Bone marrow (tissue), 2 donors: ENCODE results near the gene CSF1.
"Not testable (repeated sequence)": the region's sequence is repeated elsewhere in the genome, so short reads cannot be mapped to it uniquely, and the experiment has no call there.

Experiments used
- DNase-seq, 2 donors: peaks; one replicate each; lab custom pipeline; 2025; lab: John Stamatoyannopoulos, UW

Gene CSF1

DNA sequence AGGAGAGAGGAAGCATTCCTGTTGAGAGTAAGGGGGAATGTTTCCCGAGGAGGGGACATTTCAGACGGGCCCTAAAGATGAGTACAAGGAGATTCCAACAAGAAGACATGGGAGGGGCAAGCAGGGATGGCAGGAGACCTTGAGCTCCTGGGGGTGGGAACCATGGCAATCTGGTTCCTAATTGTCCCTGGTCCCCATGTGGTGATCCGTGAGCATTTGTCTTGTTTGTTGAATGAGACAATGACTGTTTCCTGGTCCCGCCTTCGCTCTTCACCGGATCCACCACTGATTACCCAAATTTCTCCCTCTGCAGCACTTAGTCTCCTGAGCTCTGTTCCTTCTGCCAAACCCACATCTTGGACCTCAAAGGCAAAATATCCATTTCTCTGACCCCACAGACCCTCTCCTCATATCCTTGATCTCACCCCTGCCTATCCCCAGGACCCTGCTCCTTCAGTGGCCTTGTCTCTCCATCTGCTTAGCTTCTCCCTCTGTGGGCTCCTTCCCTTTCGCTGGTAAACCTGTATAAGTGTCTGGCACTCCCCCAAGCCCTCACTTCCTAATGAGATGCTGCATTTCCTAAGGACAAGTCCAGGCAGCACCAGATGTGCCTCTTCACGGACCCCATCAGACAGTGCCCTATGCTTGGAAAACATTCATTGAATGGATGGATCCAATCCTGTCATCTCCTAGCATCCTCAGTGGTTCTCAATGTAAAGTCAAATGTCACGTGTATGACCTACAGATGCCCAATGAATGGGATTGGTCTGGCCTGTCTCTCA is 8.3 kb upstream of the CSF1 start:
- no peak for DNase-seq

DNA sequence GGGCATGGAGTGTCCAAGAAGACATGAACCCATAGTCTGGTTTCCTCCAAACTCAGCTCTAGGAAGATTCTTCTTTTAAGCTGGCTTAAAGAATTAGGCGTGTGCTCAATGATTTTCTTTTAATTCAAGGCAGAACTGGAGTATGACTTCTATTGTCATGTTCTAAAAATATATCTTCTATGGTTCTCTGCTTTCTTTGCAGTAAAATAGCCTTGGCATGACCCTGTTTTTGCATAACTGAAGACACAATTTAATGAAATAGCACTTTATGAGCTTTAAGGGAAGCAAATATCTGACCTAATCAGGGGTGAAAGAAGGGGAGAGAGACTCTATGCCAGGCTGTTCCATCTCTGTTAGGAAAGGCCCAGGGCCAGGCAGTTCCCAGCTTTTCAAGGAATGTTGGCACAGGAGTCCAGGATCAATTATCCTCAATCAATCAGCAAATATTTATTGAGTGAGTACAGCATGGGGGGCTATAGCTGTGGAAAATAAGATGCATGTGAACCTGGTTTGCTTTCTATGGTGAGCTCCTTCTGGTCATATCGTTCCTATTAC is 7.2 kb upstream of the CSF1 start:
- no peak for DNase-seq

DNA sequence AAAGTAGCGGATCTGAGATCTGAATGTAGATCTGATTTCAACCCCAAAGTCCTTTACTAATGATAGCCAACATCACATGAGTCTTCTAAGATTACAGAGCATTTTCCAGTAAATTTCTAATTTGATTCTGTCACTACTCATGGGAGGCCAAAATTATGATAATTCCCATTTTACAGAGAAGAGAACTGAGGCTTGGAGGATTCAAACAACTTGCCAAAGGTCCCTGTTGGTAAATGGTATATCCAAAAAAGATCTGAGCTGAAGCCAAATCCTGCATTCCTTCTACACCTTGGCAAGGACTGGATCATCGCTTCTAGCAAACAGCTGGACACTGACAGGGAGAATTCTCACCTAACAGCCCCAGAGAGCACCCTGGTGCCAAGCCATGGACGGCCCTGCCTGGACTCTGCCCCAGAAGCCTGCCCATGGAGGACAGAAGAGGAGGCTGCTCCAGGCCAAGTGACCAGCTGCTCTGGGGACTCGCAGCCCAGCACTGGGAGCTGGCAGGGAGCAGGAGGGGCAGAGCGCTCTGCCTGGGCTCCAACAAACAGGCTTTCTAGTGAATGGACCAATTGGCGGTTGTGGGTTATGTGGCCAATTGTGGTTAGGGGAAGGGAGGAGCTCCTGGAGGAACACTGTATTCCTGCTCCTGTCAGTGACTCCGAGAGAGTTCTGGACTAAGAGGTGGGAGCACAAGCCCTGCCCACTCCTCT is 6.4 kb upstream of the CSF1 start:
- no peak for DNase-seq

DNA sequence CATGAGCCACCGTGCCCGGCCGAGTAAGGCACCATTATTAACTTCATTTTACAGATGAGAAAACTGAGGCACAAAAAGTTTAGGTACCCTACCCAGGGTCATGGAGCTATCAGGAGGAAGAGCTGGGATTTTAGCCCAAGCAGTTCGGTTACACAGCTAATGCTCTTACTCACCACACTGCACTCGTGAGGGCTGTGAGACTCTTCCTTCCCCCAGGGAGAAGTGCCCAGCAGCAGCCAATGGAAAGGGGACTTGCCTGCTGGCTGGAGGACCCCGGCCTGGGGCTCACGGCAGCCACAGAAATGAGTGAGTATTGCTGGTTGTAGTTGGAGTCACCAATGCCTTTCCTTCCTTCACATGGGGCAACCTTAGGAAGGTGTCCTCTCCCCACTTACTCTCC is 5.2 kb upstream of the CSF1 start:
- DNase-seq = no peak

DNA sequence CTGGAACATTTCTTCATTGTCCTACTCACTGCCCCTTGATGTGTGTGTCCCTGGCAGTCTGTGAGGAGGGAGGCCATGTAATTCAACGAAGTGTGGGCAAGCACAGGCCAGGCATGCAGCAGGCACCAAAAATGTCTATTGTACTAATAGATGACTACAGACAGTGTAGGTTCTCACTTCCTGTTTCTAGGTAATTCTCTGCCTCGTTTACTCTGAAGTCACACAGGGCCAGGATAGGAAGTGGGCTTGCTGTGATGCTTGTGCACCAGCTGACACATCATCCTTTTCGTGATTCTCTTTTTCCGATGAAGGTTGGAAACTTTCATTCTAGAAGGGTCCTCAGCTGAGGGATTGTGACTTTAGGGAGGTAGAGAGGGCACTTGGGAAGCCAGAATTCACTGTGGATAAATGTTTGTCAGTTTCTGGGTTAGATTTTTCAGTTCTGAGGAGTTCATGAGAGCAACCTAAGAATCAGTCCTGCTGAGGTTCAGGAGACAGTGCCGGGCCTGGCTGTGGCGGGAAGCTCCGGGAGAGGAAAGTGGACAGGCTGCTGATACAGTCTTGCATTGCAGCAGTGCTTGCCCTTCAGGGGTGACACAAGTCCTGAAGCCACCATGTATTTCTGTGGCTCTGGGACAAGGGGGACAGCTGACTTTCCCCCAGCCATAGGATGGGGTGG is 4.3 kb upstream of the CSF1 start:
- DNase-seq = no peak

GRCh38 chr1:109906839-109907180 is 3.8 kb upstream of the CSF1 start:
- no peak for DNase-seq

GRCh38 chr1:109907190-109907774 is 3.4 kb upstream of the CSF1 start:
- DNase-seq = no peak

DNA sequence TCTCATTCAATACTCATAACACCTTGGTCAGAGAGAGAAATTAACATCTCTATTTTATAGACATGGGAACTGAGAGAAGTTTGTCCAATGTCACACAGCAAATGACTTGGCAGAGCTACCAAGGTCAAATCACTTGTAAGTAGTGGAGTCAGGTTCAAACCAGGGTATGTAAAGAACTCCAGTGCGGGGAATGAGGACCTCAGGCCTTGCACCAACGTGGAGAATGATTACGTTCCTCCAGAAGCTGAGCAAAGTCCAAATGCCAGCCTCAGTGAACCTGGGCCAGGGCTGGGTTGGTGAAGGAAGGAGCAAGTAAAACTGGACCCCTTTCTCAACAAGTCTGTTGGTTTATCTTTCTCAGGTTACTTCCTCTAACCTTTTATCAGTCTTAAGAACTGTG is 1.8 kb upstream of the CSF1 start:
- no peak for DNase-seq

- DNase-seq = no peak
Observed at GRCh38 chr1:109909561-109909960, 1.1 kb upstream of the CSF1 start.

GRCh38 chr1:109910963-109911798 is 532 bp downstream of the CSF1 start:
- no peak for DNase-seq

DNA sequence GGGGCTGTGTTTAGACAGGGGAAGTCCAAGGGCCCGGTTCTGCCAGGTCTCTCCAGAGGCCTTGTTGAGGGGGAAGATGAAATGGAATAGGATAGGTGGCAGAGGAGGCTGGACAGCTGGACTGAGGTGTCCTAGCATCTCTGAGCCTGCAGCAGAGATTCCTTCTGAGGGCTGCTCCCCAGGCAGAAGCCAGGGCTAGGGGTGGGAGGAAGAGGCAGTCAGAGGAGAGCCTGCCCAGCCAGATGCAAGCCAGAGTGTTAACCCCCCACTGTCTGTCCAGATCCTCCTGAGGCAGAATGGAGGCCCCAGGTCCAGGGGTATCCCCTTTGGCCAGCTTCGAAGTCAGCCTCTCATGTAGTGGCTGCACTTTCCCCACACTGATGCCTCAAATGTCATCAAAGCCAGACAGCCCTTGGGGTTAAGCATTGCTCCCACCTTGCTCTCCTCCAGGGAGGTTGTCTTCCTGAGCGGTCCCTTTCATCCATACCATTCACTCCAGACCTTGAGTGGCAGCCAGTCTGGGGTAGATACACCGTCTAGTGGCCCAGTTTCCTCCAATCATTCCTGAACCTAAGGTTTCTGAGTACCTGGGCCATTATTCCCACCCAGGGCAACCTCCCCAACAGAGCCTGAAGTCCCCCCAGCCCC is 1.7 kb downstream of the CSF1 start:
- no peak for DNase-seq

DNA sequence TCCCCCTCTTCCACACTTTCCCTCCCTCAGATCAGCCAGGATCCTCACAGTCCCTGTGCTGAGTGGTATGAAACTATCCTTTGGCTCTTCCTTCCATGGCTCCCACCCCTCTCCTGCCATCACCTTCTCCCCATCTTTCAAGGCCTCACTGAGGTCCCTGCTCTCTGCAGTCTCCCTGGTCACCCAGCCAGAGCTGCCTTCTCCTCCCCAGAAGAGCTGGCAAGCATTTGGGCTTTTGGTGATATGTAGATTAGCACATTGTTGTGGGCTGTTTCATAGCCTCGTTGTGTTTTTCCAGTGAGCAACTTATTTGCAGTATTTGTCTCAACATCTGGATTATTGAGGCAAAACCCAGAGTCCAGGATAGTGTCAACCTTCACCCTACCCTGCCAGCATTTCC is 2.2 kb downstream of the CSF1 start:
- DNase-seq = no peak

- DNase-seq = no peak
Observed at GRCh38 chr1:109913360-109913879, 2.8 kb downstream of the CSF1 start.

GRCh38 chr1:109914587-109915240 is 4.1 kb downstream of the CSF1 start:
- DNase-seq = no peak

DNA sequence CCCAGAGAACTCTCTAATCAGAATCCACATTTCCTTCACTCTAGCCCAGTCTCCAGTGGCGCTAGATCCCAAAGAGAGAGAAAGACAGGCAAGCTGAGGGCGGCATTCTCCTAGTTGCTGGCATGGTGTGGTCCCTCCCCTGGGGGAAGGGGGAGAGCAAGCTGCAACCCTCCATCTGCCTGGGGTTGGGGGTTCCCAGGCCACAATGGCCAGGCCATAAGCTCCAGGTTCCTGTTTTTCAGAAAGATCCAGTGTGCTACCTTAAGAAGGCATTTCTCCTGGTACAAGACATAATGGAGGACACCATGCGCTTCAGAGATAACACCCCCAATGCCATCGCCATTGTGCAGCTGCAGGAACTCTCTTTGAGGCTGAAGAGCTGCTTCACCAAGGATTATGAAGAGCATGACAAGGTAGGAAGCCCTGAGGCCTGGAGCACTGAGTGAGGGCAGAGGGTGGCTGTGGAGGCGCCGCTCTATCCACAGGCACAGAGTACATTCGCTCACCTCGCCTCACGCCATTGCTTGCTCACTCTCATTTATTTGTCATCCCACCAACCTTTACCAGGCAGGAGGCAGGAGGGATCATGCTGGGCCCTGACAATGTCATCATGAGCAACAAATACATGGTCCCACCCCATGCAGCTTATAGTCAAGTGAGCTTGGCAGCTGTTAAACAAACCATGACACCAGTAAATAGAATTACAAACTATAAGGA is 6.6 kb downstream of the CSF1 start:
- no peak for DNase-seq

- DNase-seq = no peak
Observed at GRCh38 chr1:109917768-109918606, 7.3 kb downstream of the CSF1 start.

DNA sequence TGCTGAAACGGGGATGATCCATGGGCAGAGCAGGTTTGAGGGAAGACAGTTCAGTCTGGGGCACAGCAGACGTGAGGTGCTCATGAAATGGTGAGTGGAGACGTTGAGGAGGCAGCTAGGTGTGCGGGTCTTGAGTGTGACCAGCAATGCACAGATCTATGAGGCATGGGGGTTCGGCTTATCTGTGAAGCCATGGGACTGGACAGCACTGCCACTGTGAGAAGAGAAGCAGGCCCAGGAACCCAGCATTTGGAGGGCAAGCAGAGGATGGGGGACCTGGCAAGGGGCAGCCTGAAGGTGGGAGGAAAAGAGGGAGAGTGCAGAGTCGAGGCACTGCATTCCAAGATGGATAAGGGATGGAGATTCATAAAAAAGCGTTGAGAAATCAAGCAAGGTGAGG is 8.0 kb downstream of the CSF1 start:
- DNase-seq = no peak

DNA sequence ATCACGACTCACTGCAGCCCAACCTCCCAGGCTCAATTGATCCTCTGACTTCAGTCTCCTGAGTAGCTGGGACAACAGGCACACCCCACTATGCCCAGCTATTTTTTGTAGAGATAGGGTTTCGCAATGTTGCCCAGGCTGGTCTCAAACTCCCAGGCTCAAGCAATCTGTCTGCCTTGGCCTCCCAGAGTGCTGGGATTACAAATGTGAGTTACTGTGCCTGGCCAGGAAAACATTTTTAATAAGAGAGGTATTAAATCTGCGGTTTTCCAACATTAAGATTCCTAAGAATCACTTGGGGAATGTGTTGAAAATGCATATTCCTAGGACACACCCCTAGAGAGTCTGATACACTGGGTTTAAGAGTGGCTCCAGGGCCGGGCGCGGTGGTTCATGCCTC is 8.7 kb downstream of the CSF1 start:
- DNase-seq = no peak

DNA sequence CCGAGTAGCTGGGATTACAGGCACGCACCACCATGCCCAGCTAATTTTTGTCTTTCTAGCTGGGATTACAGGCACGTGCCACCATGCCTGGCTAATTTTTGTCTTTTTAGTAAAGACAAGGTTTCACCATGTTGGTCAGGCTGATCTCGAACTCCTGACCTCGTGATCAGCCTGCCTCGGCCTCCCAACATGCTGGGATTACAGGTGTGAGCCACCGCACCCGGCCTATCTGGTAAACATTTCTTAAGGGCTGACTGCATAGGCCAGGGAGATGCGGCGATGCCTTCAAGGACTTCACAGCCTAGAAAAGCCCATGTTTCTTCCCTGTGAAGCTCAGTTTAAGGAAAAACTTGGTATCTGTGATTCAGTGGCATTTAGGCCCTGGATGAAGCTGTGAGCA is 9.7 kb downstream of the CSF1 start:
- DNase-seq = not testable (repeated sequence)
